8988T (cell line): ENCODE data around the gene ALMS1.
"Not testable (repeated sequence)": the region's sequence is repeated elsewhere in the genome, so short reads cannot be mapped to it uniquely, and the experiment has no call there.

Experiments used
- DNase-seq: peaks from one replicate; pipeline ENCODE4 v3.0.0; 2011

Gene ALMS1

GRCh38 chr2:73406996-73407395, 21.4 kb downstream of the ALMS1 start:
- DNase-seq, result no peak

- DNase-seq, result no peak
Observed at GRCh38 chr2:73408198-73408597, 22.6 kb downstream of the ALMS1 start.

- no peak for DNase-seq
Observed at GRCh38 chr2:73414696-73415095, 29.1 kb downstream of the ALMS1 start.

GRCh38 chr2:73415906-73416305, 30.3 kb downstream of the ALMS1 start:
- DNase-seq, result no peak

- no peak for DNase-seq
Observed at GRCh38 chr2:73418343-73418742, 32.7 kb downstream of the ALMS1 start.

- DNase-seq, result no peak
Observed at GRCh38 chr2:73423913-73424312, 38.3 kb downstream of the ALMS1 start.

- DNase-seq, result no peak
Observed at GRCh38 chr2:73426176-73426575, 40.5 kb downstream of the ALMS1 start.

GRCh38 chr2:73436019-73436418, 50.4 kb downstream of the ALMS1 start:
- no peak for DNase-seq

GRCh38 chr2:73444202-73444601, 58.6 kb downstream of the ALMS1 start:
- DNase-seq, result no peak

GRCh38 chr2:73448856-73449255, 63.2 kb downstream of the ALMS1 start:
- no peak for DNase-seq

GRCh38 chr2:73449404-73449803, 63.8 kb downstream of the ALMS1 start:
- no peak for DNase-seq

GRCh38 chr2:73451263-73451972, 65.8 kb downstream of the ALMS1 start:
- DNase-seq, result no peak

GRCh38 chr2:73457982-73458381, 72.3 kb downstream of the ALMS1 start:
- no peak for DNase-seq

- DNase-seq, result not testable (repeated sequence)
Observed at GRCh38 chr2:73462388-73462787, 76.8 kb downstream of the ALMS1 start.

GRCh38 chr2:73468376-73468775, 82.7 kb downstream of the ALMS1 start:
- DNase-seq, result no peak

- not testable (repeated sequence) for DNase-seq
Observed at GRCh38 chr2:73483874-73484273, 98.2 kb downstream of the ALMS1 start.

- no peak for DNase-seq
Observed at GRCh38 chr2:73487112-73487657, 101.5 kb downstream of the ALMS1 start.

GRCh38 chr2:73488079-73488478, 102.4 kb downstream of the ALMS1 start:
- no peak for DNase-seq

GRCh38 chr2:73489053-73489452, 103.4 kb downstream of the ALMS1 start:
- DNase-seq, result no peak

- DNase-seq, result peak; percentile 18
Observed at GRCh38 chr2:73494031-73494430, 108.4 kb downstream of the ALMS1 start.

GRCh38 chr2:73503992-73504570, 118.4 kb downstream of the ALMS1 start:
- no peak for DNase-seq

- DNase-seq, result not testable (repeated sequence)
Observed at GRCh38 chr2:73504850-73505249, 119.2 kb downstream of the ALMS1 start.

- not testable (repeated sequence) for DNase-seq
Observed at GRCh38 chr2:73510470-73510869, 124.8 kb downstream of the ALMS1 start.

- no peak for DNase-seq
Observed at GRCh38 chr2:73516033-73516432, 130.4 kb downstream of the ALMS1 start.

- no peak for DNase-seq
Observed at GRCh38 chr2:73528688-73529087, 143.1 kb downstream of the ALMS1 start.
